ENCODE data around the gene TBC1D24. TPM values are rescaled to one million over a fixed set of nuclear protein-coding genes. Genes with fewer than 3 reads are reported as not detected.
A peak's percentile ranks its signal among the peaks of the same experiment; 100 is the strongest.
"Not testable (repeated sequence)": the region's sequence is repeated elsewhere in the genome, so short reads cannot be mapped to it uniquely, and the experiment has no call there.

Gene TBC1D24
- total RNA-seq, 1 donor from 2014 or later, result 25.0 TPM

- no peaks in the 10 kb centered on the region for H3K27me3 Mint-ChIP-seq (ENCODE audit: low read depth)
- no peak for DNase-seq (ENCODE audit: low spot score in 2 of 2, unreplicated experiment in 2 of 2)
- peaks cover 25% of the 10 kb centered on the region for H3K4me1 Mint-ChIP-seq
- TF ChIP-seq, protein P1, sequence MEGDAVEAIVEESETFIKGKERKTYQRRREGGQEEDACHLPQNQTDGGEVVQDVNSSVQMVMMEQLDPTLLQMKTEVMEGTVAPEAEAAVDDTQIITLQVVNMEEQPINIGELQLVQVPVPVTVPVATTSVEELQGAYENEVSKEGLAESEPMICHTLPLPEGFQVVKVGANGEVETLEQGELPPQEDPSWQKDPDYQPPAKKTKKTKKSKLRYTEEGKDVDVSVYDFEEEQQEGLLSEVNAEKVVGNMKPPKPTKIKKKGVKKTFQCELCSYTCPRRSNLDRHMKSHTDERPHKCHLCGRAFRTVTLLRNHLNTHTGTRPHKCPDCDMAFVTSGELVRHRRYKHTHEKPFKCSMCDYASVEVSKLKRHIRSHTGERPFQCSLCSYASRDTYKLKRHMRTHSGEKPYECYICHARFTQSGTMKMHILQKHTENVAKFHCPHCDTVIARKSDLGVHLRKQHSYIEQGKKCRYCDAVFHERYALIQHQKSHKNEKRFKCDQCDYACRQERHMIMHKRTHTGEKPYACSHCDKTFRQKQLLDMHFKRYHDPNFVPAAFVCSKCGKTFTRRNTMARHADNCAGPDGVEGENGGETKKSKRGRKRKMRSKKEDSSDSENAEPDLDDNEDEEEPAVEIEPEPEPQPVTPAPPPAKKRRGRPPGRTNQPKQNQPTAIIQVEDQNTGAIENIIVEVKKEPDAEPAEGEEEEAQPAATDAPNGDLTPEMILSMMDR (IDR thresholded peaks at IDR 0.05; ENCODE audit: unreplicated experiment), result no peak
- H3K9me3 Mint-ChIP-seq, result no peaks in the 10 kb centered on the region
- peak overlapping the region; percentile 54 for H3K27ac Mint-ChIP-seq
- H3K36me3 Mint-ChIP-seq, result peaks cover 7% of the 10 kb centered on the region
- H3K4me3 Mint-ChIP-seq, result peak overlapping the region; percentile 80
Observed at GRCh38 chr16:2428784-2429033, 46.2 kb upstream of the TBC1D24 start.

GRCh38 chr16:2429034-2429770 lies 45.7 kb upstream of the TBC1D24 start, which contains the start of gene CCNF:
Gene CCNF (plus strand): TSS chr16:2429447. CDS start chr16:2429482, 35 bp downstream.
- Mint-ChIP-seq H3K9me3 (no peaks in the 10 kb centered on the region), H3K27me3 (ENCODE audit: low read depth) (no peaks in the 10 kb centered on the region), H3K27ac (peak within 1 kb of the TSS; percentile 54), H3K4me3 (peak within 1 kb of the TSS; percentile 80), H3K4me1 (peaks cover 25% of the 10 kb centered on the region), H3K36me3 (peaks cover 8% of the 10 kb centered on the region)
- TF ChIP-seq, protein P1 (IDR thresholded peaks at IDR 0.05; ENCODE audit: unreplicated experiment), result no peak
- peak; percentile 96 to 99 for DNase-seq (ENCODE audit: low spot score in 2 of 2, unreplicated experiment in 2 of 2)

DNA sequence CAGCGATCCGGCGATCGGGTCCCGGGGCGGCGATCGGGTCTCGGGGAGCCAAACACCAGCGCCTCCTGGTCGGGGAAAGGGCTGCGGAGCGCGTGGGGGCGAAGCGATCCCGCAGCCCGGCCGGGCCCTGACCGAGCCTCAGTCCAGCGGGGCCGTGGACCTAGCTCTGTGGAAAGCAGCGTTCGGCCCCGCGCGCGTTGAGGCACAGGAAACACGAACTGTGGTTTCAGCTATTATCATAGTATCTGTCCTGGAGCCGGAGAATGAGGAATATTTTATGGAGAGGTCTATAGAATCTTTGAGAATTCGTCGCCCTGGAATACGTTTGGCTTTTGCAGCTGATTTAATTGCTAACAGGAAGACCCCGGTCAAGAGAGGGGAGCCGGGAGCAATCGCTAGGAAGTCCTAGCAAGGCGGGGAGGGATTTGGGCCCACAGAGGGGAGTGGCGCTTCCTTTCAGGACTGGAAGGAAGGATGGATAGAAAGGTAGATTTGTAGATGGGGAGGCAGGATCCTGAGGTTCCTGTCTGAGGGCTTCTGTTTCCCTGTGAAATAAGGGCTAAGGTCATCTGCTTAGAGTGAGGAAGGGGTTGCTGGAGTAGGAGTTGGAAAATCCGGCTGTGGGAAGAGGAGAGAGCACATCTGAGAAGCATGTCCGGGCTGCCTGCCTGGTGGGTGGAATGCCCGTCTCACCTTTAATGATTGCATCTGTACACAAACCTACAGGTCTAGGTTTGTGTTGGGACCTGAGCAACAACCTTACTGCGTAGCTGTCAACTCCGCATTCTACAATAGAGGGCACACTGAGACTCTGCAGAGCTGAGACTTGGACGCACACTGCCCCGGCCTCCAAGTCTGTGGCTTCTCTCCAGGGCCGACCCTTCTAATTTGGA lies 44.9 kb upstream of the TBC1D24 start:
- TF ChIP-seq, protein P1 (IDR thresholded peaks at IDR 0.05; ENCODE audit: unreplicated experiment), result no peak
- DNase-seq (ENCODE audit: low spot score in 2 of 2, unreplicated experiment in 2 of 2), result no peak
- Mint-ChIP-seq H3K27me3 (ENCODE audit: low read depth) (no peaks in the 10 kb centered on the region), H3K36me3 (peaks cover 10% of the 10 kb centered on the region), H3K9me3 (no peaks in the 10 kb centered on the region), H3K4me1 (peaks cover 25% of the 10 kb centered on the region), H3K27ac (peak overlapping the region; percentile 51), H3K4me3 (peak overlapping the region; percentile 76)

- TF ChIP-seq, protein P1 (IDR thresholded peaks at IDR 0.05; ENCODE audit: unreplicated experiment), result no peak
- H3K9me3 Mint-ChIP-seq, result no peaks in the 10 kb centered on the region
- no peak overlapping the region for H3K27ac Mint-ChIP-seq
- H3K4me3 Mint-ChIP-seq, result no peak overlapping the region
- no peaks in the 10 kb centered on the region for H3K27me3 Mint-ChIP-seq (ENCODE audit: low read depth)
- H3K4me1 Mint-ChIP-seq, result peaks cover 25% of the 10 kb centered on the region
- peaks cover 17% of the 10 kb centered on the region for H3K36me3 Mint-ChIP-seq
- no peak for DNase-seq (ENCODE audit: low spot score in 2 of 2, unreplicated experiment in 2 of 2)
Observed at GRCh38 chr16:2432286-2432685, 42.6 kb upstream of the TBC1D24 start.

GRCh38 chr16:2432801-2433505 lies 42.0 kb upstream of the TBC1D24 start:
- Mint-ChIP-seq H3K27ac (no peak overlapping the region), H3K9me3 (no peaks in the 10 kb centered on the region), H3K4me3 (no peak overlapping the region), H3K27me3 (ENCODE audit: low read depth) (no peaks in the 10 kb centered on the region), H3K4me1 (peaks cover 20% of the 10 kb centered on the region), H3K36me3 (peaks cover 18% of the 10 kb centered on the region)
- DNase-seq (ENCODE audit: low spot score in 2 of 2, unreplicated experiment in 2 of 2), result no peak
- TF ChIP-seq, protein P1 (IDR thresholded peaks at IDR 0.05; ENCODE audit: unreplicated experiment), result no peak

GRCh38 chr16:2435236-2435635 lies 39.7 kb upstream of the TBC1D24 start:
- not testable (repeated sequence) for H3K27ac Mint-ChIP-seq; H3K4me1 Mint-ChIP-seq; H3K9me3 Mint-ChIP-seq; DNase-seq (ENCODE audit: low spot score in 2 of 2, unreplicated experiment in 2 of 2); H3K4me3 Mint-ChIP-seq; H3K27me3 Mint-ChIP-seq (ENCODE audit: low read depth)
- peaks cover 26% of the 10 kb centered on the region for H3K36me3 Mint-ChIP-seq

Data from mesothelial cell of epicardium (in vitro differentiated cells).